GM18870 (cell line): ENCODE data around the gene SSBP3.
"Not testable (repeated sequence)": the region's sequence is repeated elsewhere in the genome, so short reads cannot be mapped to it uniquely, and the experiment has no call there.

ENCODE experiments used
- ATAC-seq: cut with Tn5 transposase; IDR thresholded peaks from one replicate; pipeline ENCODE4 v1.9.1; 2021; ENCODE audit warnings: moderate library complexity; ENCODE audit not compliant: unreplicated experiment

Gene SSBP3

DNA sequence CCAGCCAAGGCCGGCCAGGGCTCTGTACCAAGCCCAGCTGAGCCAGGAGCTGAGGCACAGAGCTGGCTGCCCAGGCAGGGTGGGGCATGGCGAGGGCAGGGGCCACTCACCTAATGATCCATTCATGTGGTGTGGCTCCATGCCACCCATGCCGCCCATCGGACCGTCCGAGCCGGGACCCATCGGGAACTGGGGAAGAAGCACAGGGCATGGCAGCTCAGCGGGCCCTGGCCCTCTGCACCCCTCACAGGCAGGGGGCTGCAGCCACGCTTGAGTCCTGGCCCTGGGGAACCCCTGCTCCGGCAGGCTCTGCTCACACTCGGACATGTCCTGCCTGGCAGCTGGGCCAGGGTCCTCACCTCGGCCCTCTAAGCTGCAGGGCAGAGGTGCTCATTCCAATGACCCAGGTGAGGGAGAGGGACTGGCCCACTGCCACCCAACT is 177.5 kb downstream of the SSBP3 start:
- ATAC-seq: no peak

DNA sequence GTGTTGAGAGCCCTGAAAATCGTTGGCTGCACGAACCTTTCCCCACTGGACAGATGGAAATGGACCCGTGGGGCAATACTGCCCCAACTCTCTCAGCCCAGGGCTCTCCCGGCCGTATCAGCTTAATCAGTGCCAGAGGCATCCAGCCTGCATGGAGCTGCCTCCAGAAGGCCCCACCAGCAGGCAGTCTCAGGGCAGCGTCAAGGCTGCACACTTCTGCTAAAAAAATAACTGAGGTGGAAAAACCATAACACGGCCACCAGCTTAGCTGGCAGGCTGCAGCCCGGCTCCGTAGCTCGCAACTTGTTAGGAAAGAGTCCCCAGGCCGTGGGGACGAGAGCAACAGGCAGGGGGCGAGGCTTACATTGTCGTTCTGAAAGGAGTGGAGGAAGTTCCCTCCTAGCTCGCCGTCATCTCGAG is 178.3 kb downstream of the SSBP3 start:
- no peak for ATAC-seq

DNA sequence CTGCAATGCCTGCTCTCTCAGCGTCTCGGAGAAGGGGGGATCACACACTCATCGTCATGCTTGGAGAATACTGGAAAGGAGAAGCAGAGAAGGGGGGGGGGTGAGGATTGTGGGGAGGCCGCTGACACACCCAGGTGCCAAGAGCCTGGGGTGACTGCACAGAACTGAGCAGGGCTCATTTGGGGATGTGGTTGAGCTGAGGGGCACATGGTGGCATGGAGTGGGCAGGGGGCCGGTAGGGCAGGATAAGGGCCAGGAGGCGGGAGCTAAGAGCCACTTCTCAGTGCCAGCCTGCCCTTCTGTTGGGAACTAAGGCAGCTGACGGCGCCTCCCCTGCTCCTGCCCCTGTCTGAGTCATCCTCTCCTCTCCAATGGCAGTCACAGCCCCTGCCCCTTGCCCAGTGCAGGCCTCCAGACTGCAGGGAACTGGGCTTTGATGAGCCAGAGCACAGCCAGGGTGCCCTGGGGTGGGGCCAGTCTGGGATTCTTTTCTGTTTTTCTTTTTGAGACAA is 179.0 kb downstream of the SSBP3 start:
- no peak for ATAC-seq

DNA sequence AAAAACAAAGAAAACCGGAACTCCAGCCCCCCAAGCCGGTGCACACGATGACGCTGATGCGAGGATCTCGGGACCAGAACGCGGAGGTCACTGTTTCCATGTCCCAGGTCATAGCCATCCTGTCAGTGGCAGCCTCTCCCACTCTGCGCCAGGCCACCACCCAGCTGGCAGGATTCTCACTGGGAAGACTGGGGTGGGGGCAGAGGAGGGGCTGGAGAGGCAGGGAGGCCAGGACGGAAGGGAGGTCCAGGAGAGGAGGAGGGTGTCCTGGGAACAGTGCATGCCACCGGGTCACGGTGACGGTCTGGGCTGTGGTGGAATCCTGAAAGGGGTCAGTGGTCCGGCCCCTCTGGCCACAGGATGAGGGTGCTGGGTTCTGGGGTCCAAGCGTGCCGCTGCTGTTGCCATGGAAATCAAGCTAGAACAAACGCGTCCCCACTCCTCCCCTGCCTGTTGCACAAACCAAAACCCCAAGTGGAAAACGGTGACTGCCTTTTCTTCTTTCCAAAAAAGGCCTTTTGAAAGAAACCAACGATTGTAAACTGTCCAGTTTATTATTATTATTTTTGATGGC is 180.1 kb downstream of the SSBP3 start:
- no peak for ATAC-seq

- no peak for ATAC-seq
Observed at GRCh38 chr1:54225378-54225777, 180.8 kb downstream of the SSBP3 start.

- no peak for ATAC-seq
Observed at GRCh38 chr1:54224233-54224632, 182.0 kb downstream of the SSBP3 start.

GRCh38 chr1:54223441-54224202 is 182.6 kb downstream of the SSBP3 start:
- no peak for ATAC-seq

DNA sequence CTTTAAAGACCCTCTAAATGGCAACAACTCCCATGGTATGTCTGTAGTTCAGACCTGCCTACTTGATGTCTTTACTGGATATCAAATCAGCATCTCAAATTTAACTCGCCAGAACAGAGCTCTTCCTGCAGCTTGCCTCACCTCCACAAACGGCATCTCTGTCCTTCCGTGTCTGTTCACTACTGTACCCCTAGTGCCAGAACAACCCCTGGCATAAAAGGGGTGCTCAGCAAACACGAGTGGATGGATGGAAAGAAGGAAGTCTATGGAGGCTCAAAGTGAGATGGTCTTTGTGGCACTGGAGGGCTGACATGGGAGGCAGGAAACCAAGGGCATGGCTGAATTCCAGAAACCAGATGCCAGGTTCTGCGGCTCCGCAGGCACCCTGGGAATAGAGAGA is 183.5 kb downstream of the SSBP3 start:
- no peak for ATAC-seq

- no peak for ATAC-seq
Observed at GRCh38 chr1:54221867-54222484, 184.2 kb downstream of the SSBP3 start.

DNA sequence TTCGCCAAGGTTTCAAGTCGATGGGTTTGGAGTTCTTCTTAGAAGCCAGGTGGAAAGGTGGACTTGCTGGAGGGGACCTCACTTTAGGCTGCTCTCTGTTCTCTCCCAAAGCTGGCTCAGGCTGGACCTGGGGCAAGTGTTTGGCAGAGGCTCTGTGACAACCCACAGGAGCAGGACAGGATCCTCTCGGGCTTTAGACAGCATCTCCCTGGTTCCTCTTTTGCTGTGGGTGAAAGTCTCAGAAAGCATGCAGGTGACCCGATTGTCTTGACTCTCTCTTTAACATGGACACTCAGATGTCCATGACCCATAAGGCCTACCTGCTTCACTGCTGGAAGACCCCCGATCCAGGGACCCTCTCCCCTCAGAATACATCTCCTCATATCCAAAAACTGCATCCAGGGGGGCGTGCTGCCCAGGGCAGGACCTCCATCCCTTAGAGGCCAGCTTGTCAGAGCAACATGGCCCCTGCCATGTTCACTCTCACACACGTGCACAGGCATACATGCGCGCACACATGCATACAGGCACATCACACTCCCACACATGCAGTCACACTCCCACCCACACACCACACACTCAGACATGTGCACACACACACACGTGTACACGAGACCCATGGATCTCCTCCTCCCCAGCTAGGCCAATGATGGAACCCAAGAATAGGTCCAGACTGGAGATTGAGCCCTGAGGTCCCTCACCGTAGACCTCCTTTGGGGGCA is 184.9 kb downstream of the SSBP3 start:
- no peak for ATAC-seq

GRCh38 chr1:54220004-54220811 is 186.0 kb downstream of the SSBP3 start:
- ATAC-seq: no peak

GRCh38 chr1:54219688-54220003 is 186.5 kb downstream of the SSBP3 start:
- no peak for ATAC-seq

GRCh38 chr1:54218883-54219687 is 187.1 kb downstream of the SSBP3 start:
- ATAC-seq: no peak

DNA sequence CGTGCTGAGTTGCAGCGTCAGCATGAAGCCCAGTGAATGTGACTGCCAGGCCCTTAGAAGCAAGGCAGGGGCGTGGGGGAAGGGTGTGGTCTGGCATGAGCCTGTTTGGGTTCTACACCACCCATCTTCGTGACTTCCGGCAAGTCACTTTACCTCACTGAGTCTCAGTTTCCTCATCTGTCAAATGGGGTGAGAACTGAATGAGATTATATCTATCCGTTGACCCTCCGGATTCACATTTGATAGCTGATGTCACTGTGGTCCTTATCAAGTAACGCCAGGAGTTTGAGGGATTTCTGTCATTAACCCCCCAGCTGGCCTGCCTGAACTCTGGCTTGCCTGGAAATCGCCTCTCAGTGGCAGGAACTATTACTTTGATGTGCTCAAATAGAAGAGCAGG is 190.7 kb downstream of the SSBP3 start:
- no peak for ATAC-seq

DNA sequence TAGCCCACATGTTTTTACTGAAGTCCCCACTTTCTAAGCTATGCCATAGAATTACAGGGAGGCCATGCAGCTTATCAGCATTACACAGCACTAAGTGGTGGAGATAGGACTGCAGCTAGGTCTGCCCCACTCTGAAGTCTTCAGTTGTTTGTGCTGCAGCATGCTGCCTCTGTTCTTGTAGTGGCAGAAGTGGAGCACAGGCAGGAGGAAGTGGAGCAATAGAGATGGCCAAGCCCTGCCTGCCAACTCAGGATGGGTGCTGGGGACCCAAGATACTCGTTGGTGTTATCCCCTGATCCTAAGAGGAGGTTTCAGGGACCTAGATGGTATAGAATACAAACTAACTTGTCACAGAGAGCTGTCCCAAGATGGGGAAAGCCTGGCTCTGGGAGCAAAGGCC is 193.3 kb downstream of the SSBP3 start:
- no peak for ATAC-seq

GRCh38 chr1:54207896-54208295 is 198.3 kb downstream of the SSBP3 start:
- ATAC-seq: not testable (repeated sequence)

DNA sequence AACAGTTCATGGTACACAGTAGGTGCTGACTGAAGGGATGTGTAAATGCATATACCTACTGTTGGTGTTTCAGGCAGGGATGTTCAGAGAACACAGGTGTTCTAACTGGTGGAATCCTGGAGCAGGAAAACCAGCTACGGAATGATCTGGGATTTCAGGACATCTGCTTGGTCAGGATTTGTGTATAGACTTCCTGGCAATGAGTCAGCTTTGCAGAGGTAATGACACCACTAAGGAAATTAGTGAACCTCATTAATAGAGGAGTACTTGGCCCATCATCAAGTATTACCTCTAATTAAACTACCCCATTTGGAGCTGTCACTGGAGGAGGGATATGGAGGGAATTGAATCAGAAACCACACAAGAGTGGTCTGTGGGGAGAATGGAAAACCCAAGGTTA is 198.9 kb downstream of the SSBP3 start:
- no peak for ATAC-seq

GRCh38 chr1:54204199-54204598 is 202.0 kb downstream of the SSBP3 start:
- no peak for ATAC-seq

DNA sequence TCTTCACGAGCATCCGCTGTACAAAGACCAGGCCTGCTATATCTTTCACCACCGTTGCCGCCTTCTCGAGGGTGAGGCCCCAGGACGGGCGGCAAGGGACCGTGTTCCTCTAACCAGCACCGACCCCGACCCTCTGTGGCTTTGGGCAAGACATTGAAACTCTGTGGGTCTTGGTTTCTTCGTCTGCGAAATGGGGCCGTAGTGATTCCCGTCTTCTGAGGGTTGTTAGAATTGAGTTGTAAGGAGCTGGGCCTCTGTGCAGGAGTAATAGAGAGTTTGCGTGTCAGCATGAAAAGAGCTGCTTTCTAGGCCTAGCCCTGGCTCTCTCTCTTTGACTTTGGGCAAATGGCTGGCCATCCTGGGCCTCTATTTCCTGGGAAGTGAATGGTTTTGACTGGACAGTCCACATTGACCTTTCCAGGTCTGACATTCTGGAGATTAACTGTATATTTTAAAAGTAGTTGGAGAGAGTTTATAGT is 205.6 kb downstream of the SSBP3 start:
- no peak for ATAC-seq
